ENCODE data around the gene HNRNPLL.

DNA sequence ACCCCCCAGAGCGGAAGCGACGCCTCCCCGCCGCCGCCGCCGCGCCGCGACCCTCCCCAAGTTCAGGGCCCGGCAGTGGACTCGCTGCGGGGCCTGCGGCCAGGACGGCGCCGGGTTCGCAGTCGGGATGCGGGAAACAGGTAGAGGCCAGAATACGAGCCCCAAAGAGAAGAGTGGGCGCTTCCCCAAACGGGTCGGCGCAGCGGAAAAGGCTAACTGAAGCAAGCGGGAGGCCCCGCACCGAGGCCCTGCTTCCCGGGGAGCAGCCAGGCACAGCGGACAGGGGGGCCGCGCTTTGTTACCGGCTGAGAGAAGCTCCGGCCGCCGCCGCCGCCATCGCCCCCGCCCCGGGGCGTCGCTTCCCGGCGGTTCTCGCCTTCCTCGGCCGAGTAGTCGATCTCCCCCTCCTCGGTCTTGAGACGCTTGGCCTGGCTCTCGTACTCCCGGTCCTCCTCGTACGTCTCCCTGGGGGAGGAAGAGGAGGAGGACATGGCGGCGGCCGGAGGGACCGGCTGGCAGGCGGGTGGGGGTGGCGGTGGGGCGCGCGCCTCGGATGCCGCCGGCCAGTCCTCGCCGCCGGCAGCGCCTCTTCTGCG lies 494 bp downstream of the HNRNPLL start:
- TF ChIP-seq, protein P1, sequence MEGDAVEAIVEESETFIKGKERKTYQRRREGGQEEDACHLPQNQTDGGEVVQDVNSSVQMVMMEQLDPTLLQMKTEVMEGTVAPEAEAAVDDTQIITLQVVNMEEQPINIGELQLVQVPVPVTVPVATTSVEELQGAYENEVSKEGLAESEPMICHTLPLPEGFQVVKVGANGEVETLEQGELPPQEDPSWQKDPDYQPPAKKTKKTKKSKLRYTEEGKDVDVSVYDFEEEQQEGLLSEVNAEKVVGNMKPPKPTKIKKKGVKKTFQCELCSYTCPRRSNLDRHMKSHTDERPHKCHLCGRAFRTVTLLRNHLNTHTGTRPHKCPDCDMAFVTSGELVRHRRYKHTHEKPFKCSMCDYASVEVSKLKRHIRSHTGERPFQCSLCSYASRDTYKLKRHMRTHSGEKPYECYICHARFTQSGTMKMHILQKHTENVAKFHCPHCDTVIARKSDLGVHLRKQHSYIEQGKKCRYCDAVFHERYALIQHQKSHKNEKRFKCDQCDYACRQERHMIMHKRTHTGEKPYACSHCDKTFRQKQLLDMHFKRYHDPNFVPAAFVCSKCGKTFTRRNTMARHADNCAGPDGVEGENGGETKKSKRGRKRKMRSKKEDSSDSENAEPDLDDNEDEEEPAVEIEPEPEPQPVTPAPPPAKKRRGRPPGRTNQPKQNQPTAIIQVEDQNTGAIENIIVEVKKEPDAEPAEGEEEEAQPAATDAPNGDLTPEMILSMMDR (conservative IDR thresholded peaks at IDR 0.05; ENCODE audit: low read depth, low read length) = no peak
- no peak for TF ChIP-seq EZH2 (IDR thresholded peaks at IDR 0.05; ENCODE audit: borderline replicate concordance, low read depth, low read length, poor library complexity, severe bottlenecking)
